HCT116 (cell line): ENCODE measurements around the gene FAM219A. TPM values are rescaled to one million over a fixed set of nuclear protein-coding genes. Genes with fewer than 3 reads are reported as not detected.

Experiments used
- ATAC-seq: fragments of 200-7000 bp; cut with Tn5 transposase; 2 replicates; pipeline ENCODE4 v1.9.1; 2020; ENCODE audit warnings: mild to moderate bottlenecking, moderate library complexity
- BruUV-seq: library from RNA; stranded (reverse); fragments of 400-500 nt; replicated peaks from 2 replicates; lab custom pipeline; 2021; lab: Mats Ljungman, UMichigan
- CTCF ChIA-PET: fragments of 300-600 bp; sonication (Branson Sonifier 250); formaldehyde crosslinking; loops from one replicate; lab custom pipeline; 2021; ENCODE audit warnings: antibody characterized with exemption; lab: Charles Lee
- POLR2A ChIA-PET: fragments of 300-600, 350-600 bp; sonication (Branson Sonifier 250); formaldehyde crosslinking; loops from one replicate; lab custom pipeline; 2021; ENCODE audit warnings: antibody characterized with exemption; lab: Charles Lee
- RAD21 ChIA-PET, 2 experiments: fragments of 300-600 bp; sonication (Branson Sonifier 250); formaldehyde crosslinking; loops; one replicate each; lab custom pipeline; 2023; ENCODE audit warnings: low total read pairs in 2 of 2; ENCODE audit not compliant: uncharacterized antibody in 2 of 2, unreplicated experiment in 2 of 2, low non-redundant PET in 1 of 2; lab: Charles Lee
- DNase-seq: peaks from one replicate; pipeline ENCODE4 v3.0.0-alpha.2; 2010; ENCODE audit warnings: low read depth, low spot score
- H2AFZ ChIP-seq: fragments of 200-600 bp; shearing (Covaris generic), sonication (generic); 2 replicates; pipeline ENCODE4 v1.6.1; 2017; ENCODE audit warnings: low read depth, mixed run types, mixed read lengths, antibody characterized with exemption, low read length; ENCODE audit not compliant: poor library complexity, severe bottlenecking
- H3K27ac ChIP-seq: 2 replicates; pipeline ENCODE4 v1.5.1; 2012; ENCODE audit warnings: low read depth, low read length
- H3K27me3 ChIP-seq: fragments of 200-600 bp; sonication (generic); 2 replicates; pipeline ENCODE4 v1.6.1; 2016; ENCODE audit warnings: mixed run types, low read length, mixed read lengths; ENCODE audit not compliant: insufficient read depth
- H3K36me3 ChIP-seq, 2 experiments: fragments of 200-500 bp in 1 of 2; fragments of 200-600 bp in 1 of 2; sonication (Bioruptor generic) in 1 of 2; sonication (generic) in 1 of 2; 2 replicates each; pipeline versions ENCODE4 v1.5.1 to v1.6.1; 2014 to 2016; ENCODE audit warnings: low read length in 2 of 2, inconsistent platforms in 1 of 2, mixed read lengths in 1 of 2, mixed run types in 1 of 2; ENCODE audit not compliant: insufficient read depth in 2 of 2, control insufficient read depth in 1 of 2
- H3K4me1 ChIP-seq, 2 experiments: fragments of 200-600 bp in 1 of 2; sonication (generic) in 1 of 2; 2 replicates each; pipeline versions ENCODE4 v1.5.1 to v1.6.1; 2012 to 2017; ENCODE audit warnings: low read length in 2 of 2, inconsistent platforms in 1 of 2, mild to moderate bottlenecking in 1 of 2, mixed read lengths in 1 of 2, mixed run types in 1 of 2, moderate library complexity in 1 of 2; ENCODE audit not compliant: insufficient read depth in 2 of 2, control insufficient read depth in 1 of 2
- H3K4me2 ChIP-seq: fragments of 200-600 bp; sonication (generic); 2 replicates; pipeline ENCODE4 v1.6.1; 2017; ENCODE audit warnings: mixed run types, low read length, mixed read lengths
- H3K4me3 ChIP-seq, 2 experiments: fragments of 200-600 bp in 1 of 2; sonication (generic) in 1 of 2; replicated peaks in 1 of 2; 2 replicates each; pipeline ENCODE4 v1.5.1; 2011 to 2016; ENCODE audit warnings: low read length in 2 of 2, control low read depth in 1 of 2, low read depth in 1 of 2, mild to moderate bottlenecking in 1 of 2, mixed read lengths in 1 of 2, mixed run types in 1 of 2
- H3K79me2 ChIP-seq: fragments of 200-600 bp; sonication (generic); 2 replicates; pipeline ENCODE4 v1.6.1; 2017; ENCODE audit warnings: mild to moderate bottlenecking, mixed run types, low read length, moderate library complexity, mixed read lengths; ENCODE audit not compliant: insufficient read depth
- H3K9ac ChIP-seq: fragments of 200-600 bp; sonication (generic); 2 replicates; pipeline ENCODE4 v1.6.1; 2016; ENCODE audit warnings: low read length, mixed read lengths
- H3K9me2 ChIP-seq: fragments of 200-600 bp; sonication (generic), shearing (Covaris generic); 2 replicates; pipeline ENCODE4 v1.6.1; 2017; ENCODE audit warnings: mixed run types, mild to moderate bottlenecking, moderate library complexity; ENCODE audit not compliant: insufficient read depth
- H3K9me3 ChIP-seq, 2 experiments: fragments of 200-500 bp in 1 of 2; fragments of 200-600 bp in 1 of 2; sonication (Bioruptor generic) in 1 of 2; sonication (generic) in 1 of 2; 2 replicates each; pipeline ENCODE4 v1.6.1; 2014 to 2017; ENCODE audit warnings: low read length in 2 of 2, mixed read lengths in 2 of 2, inconsistent platforms in 1 of 2, low read depth in 1 of 2, mild to moderate bottlenecking in 1 of 2, mixed run types in 1 of 2, moderate library complexity in 1 of 2; ENCODE audit not compliant: control insufficient read depth in 1 of 2, insufficient read depth in 1 of 2
- H4K20me1 ChIP-seq: fragments of 200-600 bp; sonication (generic), shearing (Covaris generic); 2 replicates; pipeline ENCODE4 v1.6.1; 2017; ENCODE audit warnings: mixed run types, mild to moderate bottlenecking, moderate library complexity; ENCODE audit not compliant: insufficient read depth
- ATF3 ChIP-seq: IDR thresholded peaks from 2 replicates; pipeline ENCODE4 v1.6.1; 2012
- CBX3 ChIP-seq: IDR thresholded peaks from 2 replicates; pipeline ENCODE4 v1.6.1; 2012; ENCODE audit warnings: low read depth
- EZH2 ChIP-seq: fragments of 200-600 bp; sonication (generic); IDR thresholded peaks from 2 replicates; pipeline ENCODE4 v1.6.1; 2017; ENCODE audit warnings: antibody characterized with exemption, mixed run types
- EZH2phosphoT487 ChIP-seq: fragments of 200-600 bp; IDR thresholded peaks from 2 replicates; pipeline ENCODE4 v1.6.1; 2018; ENCODE audit warnings: antibody characterized with exemption, borderline replicate concordance
- JUND ChIP-seq: IDR thresholded peaks from 2 replicates; pipeline ENCODE4 v1.6.1; 2012
- MAX ChIP-seq: IDR thresholded peaks from 2 replicates; pipeline ENCODE4 v1.6.1; 2012
- POLR2A ChIP-seq: IDR thresholded peaks from 2 replicates; pipeline ENCODE4 v1.7.0; 2011; ENCODE audit warnings: borderline replicate concordance; ENCODE audit not compliant: insufficient read depth, insufficient read length; ENCODE audit errors: extremely low read depth
- REST ChIP-seq: IDR thresholded peaks from 2 replicates; pipeline ENCODE4 v1.6.1; 2012; ENCODE audit warnings: low read depth
- SIN3A ChIP-seq: IDR thresholded peaks from 2 replicates; pipeline ENCODE4 v1.6.1; 2012; ENCODE audit warnings: low read depth
- SP1 ChIP-seq: IDR thresholded peaks from 2 replicates; pipeline ENCODE4 v1.6.1; 2012; ENCODE audit warnings: low read depth
- SRF ChIP-seq: IDR thresholded peaks from 2 replicates; pipeline ENCODE4 v1.6.1; 2012; ENCODE audit warnings: low read depth
- TCF7L2 ChIP-seq: IDR thresholded peaks from 2 replicates; pipeline ENCODE4 v1.7.0; 2011; ENCODE audit warnings: borderline replicate concordance, inconsistent platforms; ENCODE audit not compliant: insufficient read depth, insufficient read length; ENCODE audit errors: extremely low read depth
- YY1 ChIP-seq: IDR thresholded peaks from 2 replicates; pipeline ENCODE4 v1.6.1; 2011; ENCODE audit warnings: low read length, low read depth, moderate library complexity, mild to moderate bottlenecking; ENCODE audit not compliant: insufficient replicate concordance; ENCODE audit errors: extremely low read depth
- ZFX ChIP-seq: fragments of 450-650 bp; IDR thresholded peaks from 2 replicates; pipeline ENCODE4 v1.6.1; 2017
- ZNF274 ChIP-seq: fragments of 200-500 bp; sonication (Bioruptor generic); IDR thresholded peaks from 2 replicates; pipeline ENCODE4 v1.6.1; 2014; ENCODE audit warnings: mild to moderate bottlenecking, low read depth, low read length, inconsistent platforms
- intact Hi-C: fragments of 100-400 bp; cut with micrococcal nuclease; formaldehyde crosslinking; loops from 2 replicates; pipeline ENCODE4 v1.10.0; 2022
- total RNA-seq: library from RNA; stranded (reverse); gene quantifications from one replicate; pipeline ENCODE4 v1.2.1, GENCODE V29; 2021; ENCODE audit not compliant: unreplicated experiment

The FAM219A gene
- total RNA-seq, 1 experiment from 2014 or later = 13.4 TPM

- H3K4me3 ChIP-seq = no peak overlapping the region
- no peaks in the 10 kb centered on the region for H3K79me2 ChIP-seq
- ChIA-PET RAD21 (no interaction called here), CTCF (no interaction called here), POLR2A (no interaction called here)
- no peaks in the 10 kb centered on the region for H3K9me3 ChIP-seq
- H2AFZ ChIP-seq = no peak overlapping the region
- DNase-seq = no peak
- no peaks in the 10 kb centered on the region for H3K9me2 ChIP-seq
- H3K27me3 ChIP-seq = no peaks in the 10 kb centered on the region
- intact Hi-C loops = loop anchor here (10.0 kb wide), 1 partner anchor 187 kb away; no protein-coding TSS in a partner anchor
- no peak overlapping the region for H3K9ac ChIP-seq
- H3K27ac ChIP-seq = no peak overlapping the region
- no peaks in the 10 kb centered on the region for H3K36me3 ChIP-seq
- ATAC-seq = no peak
- H4K20me1 ChIP-seq = no peaks in the 10 kb centered on the region
- no peak overlapping the region for H3K4me2 ChIP-seq
- H3K4me1 ChIP-seq = 0 out of 4 replicates have a peak, but pooled peaks cover 0 to 4% of the 10 kb centered on the region in 2 experiments
- TF ChIP-seq ZNF274 (no peak), SRF (no peak), CBX3 (no peak), SP1 (no peak), ATF3 (no peak), EZH2 (no peak), SIN3A (no peak)
- no TSS peak for BruUV-seq
Measured at GRCh38 chr9:34408173-34408572, 50.2 kb downstream of the FAM219A start.

GRCh38 chr9:34406219-34406618 is 52.2 kb downstream of the FAM219A start:
- no peak overlapping the region for H3K9ac ChIP-seq
- no peaks in the 10 kb centered on the region for H3K79me2 ChIP-seq
- no peaks in the 10 kb centered on the region for H4K20me1 ChIP-seq
- H3K4me2 ChIP-seq = no peak overlapping the region
- intact Hi-C loops = loop anchor here (10.0 kb wide), 1 partner anchor 189 kb away; no protein-coding TSS in a partner anchor
- no peak overlapping the region for H2AFZ ChIP-seq
- BruUV-seq = no TSS peak
- H3K9me3 ChIP-seq = no peaks in the 10 kb centered on the region
- no peaks in the 10 kb centered on the region for H3K9me2 ChIP-seq
- no peak overlapping the region for H3K4me3 ChIP-seq
- DNase-seq (no peak), ATAC-seq (no peak)
- ChIA-PET RAD21 (no interaction called here), CTCF (interaction anchor here (0.8 kb wide), 1 partner anchor 95 kb away, joined by 3 read pairs; no protein-coding TSS in a partner anchor), POLR2A (no interaction called here)
- H3K27me3 ChIP-seq = no peaks in the 10 kb centered on the region
- no peak overlapping the region for H3K27ac ChIP-seq
- no peaks in the 10 kb centered on the region; a peak in 1 of 4 replicates for H3K36me3 ChIP-seq
- 0 out of 4 replicates have a peak, but pooled peaks cover 0 to 4% of the 10 kb centered on the region in 2 experiments for H3K4me1 ChIP-seq
- TF ChIP-seq ZNF274 (no peak), YY1 (no peak), POLR2A (no peak), REST (no peak), EZH2phosphoT487 (no peak), SIN3A (no peak), MAX (no peak), CBX3 (no peak), ZFX (no peak), TCF7L2 (no peak), JUND (no peak), SP1 (no peak), EZH2 (no peak)
